Right lobe of liver (tissue), 4 donors: ENCODE results near the gene ZNF597.

Experiments
- CTCF ChIP-seq, 4 donors: fragments of 200-600 bp in 3 of 4; fragments of 450-650 bp in 1 of 4; IDR thresholded peaks; one replicate each; pipeline versions ENCODE4 v1.5.1 to v1.8.0; 2016 to 2022; ENCODE audit warnings: antibody characterized with exemption in 4 of 4, mild to moderate bottlenecking in 2 of 4
- POLR2A ChIP-seq: fragments of 450-650 bp; IDR thresholded peaks from one replicate; pipeline ENCODE4 v1.6.1; 2017; ENCODE audit warnings: antibody characterized with exemption, mild to moderate bottlenecking
- donor health status: DM: no; HTN: no; CAD: no.
- donor health status: DM: no; HTN: no; CAD: no.
- donor health status: DM: no; HTN: yes; CAD: no.

DNA sequence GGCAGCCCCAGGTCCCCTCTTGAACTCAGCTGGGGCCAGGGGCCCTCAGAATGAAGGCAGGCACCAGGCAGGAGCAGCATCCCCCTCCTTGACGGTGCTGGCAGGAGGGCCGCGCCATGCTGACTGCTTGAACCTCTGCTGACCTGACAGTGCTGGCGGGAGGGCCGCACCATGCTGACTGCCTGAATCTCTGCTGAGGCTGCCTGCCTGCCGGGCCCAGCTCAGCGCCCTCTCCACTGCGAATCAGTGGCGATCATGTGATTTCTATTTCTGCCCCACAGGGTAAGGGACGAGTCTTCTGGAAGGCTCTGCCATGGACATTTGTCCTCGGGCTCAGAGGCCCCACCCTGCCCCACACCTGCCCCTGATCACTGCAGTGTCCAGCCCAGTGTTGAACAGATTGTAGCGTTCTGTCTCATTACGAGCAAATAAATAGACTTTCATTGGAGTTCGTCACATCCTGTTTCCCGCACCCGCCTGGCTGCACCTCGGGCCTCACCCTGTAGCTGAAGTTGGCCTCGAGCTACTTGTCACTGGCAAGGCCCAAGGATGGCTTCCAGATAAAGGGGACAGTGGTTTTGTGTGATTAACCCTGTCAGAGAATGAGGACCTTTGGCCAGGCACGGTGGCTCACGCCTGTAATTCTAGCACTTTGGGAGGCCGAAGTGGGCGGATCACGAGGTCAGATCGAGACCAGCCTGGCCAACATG lies 43.4 kb upstream of the ZNF597 start:
- TF ChIP-seq CTCF (IDR thresholded peaks at IDR 0.05) (no peak), POLR2A (no peak)
